K562 (cell line): ENCODE results near the gene TBC1D17. TPM values are rescaled to one million over a fixed set of nuclear protein-coding genes. Genes with fewer than 3 reads are reported as not detected.

Experiments
- BMI1 ChIP-seq: fragments of 150-350 bp; IDR thresholded peaks from 2 replicates; pipeline ENCODE4 v1.6.1; 2014; ENCODE audit warnings: low read length
- ELF4 ChIP-seq: fragments of 450-650 bp; formaldehyde crosslinking; IDR thresholded peaks from 2 replicates; pipeline ENCODE4 v1.4.0; 2022; ENCODE audit warnings: missing genetic modification characterization
- FIP1L1 ChIP-seq: fragments of 200-400 bp; formaldehyde crosslinking; IDR thresholded peaks from 2 replicates; pipeline ENCODE4 v1.6.1; 2018; ENCODE audit warnings: mild to moderate bottlenecking, low read depth, low read length; ENCODE audit not compliant: poor library complexity, severe bottlenecking
- GATAD2B ChIP-seq: fragments of 450-650 bp; IDR thresholded peaks from 2 replicates; pipeline ENCODE4 v1.6.1; 2017; ENCODE audit warnings: mild to moderate bottlenecking, borderline replicate concordance
- HOMEZ ChIP-seq: fragments of 250-450 bp; sonication (Bioruptor Pico); IDR thresholded peaks from 2 replicates; pipeline ENCODE4 v1.4.0; 2020; ENCODE audit warnings: mild to moderate bottlenecking, moderate library complexity
- KDM2B ChIP-seq: fragments of 250-450 bp; sonication (Bioruptor Pico); IDR thresholded peaks from 2 replicates; pipeline ENCODE4 v1.8.0; 2021; ENCODE audit warnings: mild to moderate bottlenecking, moderate library complexity
- L3MBTL2 ChIP-seq: fragments of 450-650 bp; IDR thresholded peaks from 2 replicates; pipeline ENCODE4 v1.6.1; 2016; ENCODE audit warnings: mild to moderate bottlenecking, moderate library complexity
- MNT ChIP-seq, 2 experiments: fragments of 450-650 bp; conservative IDR thresholded peaks; 2 replicates each; pipeline ENCODE4 v1.6.1; 2017; ENCODE audit warnings: mild to moderate bottlenecking in 2 of 2, moderate library complexity in 2 of 2
- PHF21A ChIP-seq: fragments of 450-650 bp; IDR thresholded peaks from 2 replicates; pipeline ENCODE4 v1.6.1; 2017; ENCODE audit warnings: low read depth, borderline replicate concordance
- PRDM10 ChIP-seq: fragments of 450-650 bp; IDR thresholded peaks from 2 replicates; pipeline ENCODE4 v1.6.1; 2018; ENCODE audit not compliant: partially characterized antibody
- RFX1 ChIP-seq: fragments of 450-650 bp; IDR thresholded peaks from 2 replicates; pipeline ENCODE4 v1.6.1; 2016; ENCODE audit warnings: mild to moderate bottlenecking, moderate library complexity
- RNF2 ChIP-seq: sonication (generic); IDR thresholded peaks from 2 replicates; pipeline ENCODE4 v1.6.1; 2016
- ZNF408 ChIP-seq: fragments of 250-450 bp; sonication (Bioruptor Pico); IDR thresholded peaks from 2 replicates; pipeline ENCODE4 v1.4.0; 2020; ENCODE audit warnings: low read depth, mild to moderate bottlenecking, moderate library complexity
- polyA plus RNA-seq, 8 experiments: library from polyadenylated mRNA; depleted of rRNA in 4 of 8; stranded (reverse) in 5 of 8; unstranded in 3 of 8; fragments of >200 nt; fragmentation: Nextera tagmentation in 2 of 8; fragmentation: Illumina TruSeq in 1 of 8; extraction: Ambion mirVana in 2 of 8; extraction: Trizol in 1 of 8; gene quantifications; 2 replicates each; pipeline versions ENCODE4 v1.2.1 to v1.2.3, GENCODE V29; 2011 to 2014; ENCODE audit warnings: inconsistent platforms in 1 of 8, missing spikeins in 1 of 8
- total RNA-seq, 7 experiments: library from RNA; depleted of rRNA in 6 of 7; stranded (reverse); fragments of >200 nt in 6 of 7; fragmentation: Illumina TruSeq in 2 of 7; extraction: Trizol in 2 of 7; gene quantifications; 2 replicates each; pipeline versions ENCODE4 v1.2.1 to v1.2.3, GENCODE V29; 2011 to 2021; ENCODE audit warnings: low replicate concordance in 1 of 7

TBC1D17 gene
- total and polyA plus RNA-seq, 9 of the 15 experiments (the other 6 are each of a cell fraction or from before 2014, with no cell fraction given), result 0.42 to 16.0 (median 3.8) TPM

GRCh38 chr19:49877020-49877878 is at the start of gene TBC1D17, which contains the start of gene AKT1S1 (continued):
- peak; percentile 6 for TF ChIP-seq FIP1L1
- peak; percentile 91 for TF ChIP-seq L3MBTL2
- no peak for TF ChIP-seq BMI1
- TF ChIP-seq RFX1, result no peak
- TF ChIP-seq PRDM10, result peak; percentile 100
- peak; percentile 18; the same call in 1 of the 2 replicates for TF ChIP-seq ELF4 (CRISPR knock-in tag)
- TF ChIP-seq RNF2, result no peak; the same call in none of the 2 replicates
- TF ChIP-seq GATAD2B, result no peak
- no peak for TF ChIP-seq ZNF408 (CRISPR knock-in tag)
- peak; percentile 100 for TF ChIP-seq MNT (conservative IDR thresholded peaks at IDR 0.05)
- TF ChIP-seq KDM2B (CRISPR knock-in tag), result no peak
- no peak for TF ChIP-seq HOMEZ (CRISPR knock-in tag)
- TF ChIP-seq PHF21A, result no peak
